Measurements from ENCODE around the gene PPFIA3. TPM values are rescaled to one million over a fixed set of nuclear protein-coding genes. Genes with fewer than 3 reads are reported as not detected.
A peak's percentile ranks its signal among the peaks of the same experiment; 100 is the strongest.

PPFIA3 gene
- total RNA-seq, 1 donor from 2014 or later: 3.3 TPM

DNA sequence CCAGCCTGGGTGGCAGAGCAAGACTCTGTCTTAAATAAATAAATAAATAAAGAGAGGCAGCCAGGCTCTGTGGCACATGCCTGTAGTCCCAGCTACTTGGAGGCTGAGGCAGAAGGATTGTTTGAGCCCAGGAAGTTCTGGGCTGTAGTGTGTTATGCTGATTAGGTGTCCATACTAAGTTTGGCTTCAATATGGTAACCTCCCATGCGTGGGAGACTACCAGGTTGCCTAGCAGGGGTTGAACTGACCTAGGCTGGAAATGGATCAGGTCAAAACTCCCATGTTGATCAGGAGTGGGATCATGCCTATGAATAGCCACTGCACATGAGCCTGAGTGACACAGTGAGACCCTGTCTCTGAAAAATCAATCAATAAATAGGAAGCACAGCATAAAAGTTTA is 38.1 kb upstream of the PPFIA3 start:
- no peak overlapping the region for H3K4me3 ChIP-seq (ENCODE audit: low read depth, low read length)
- DNase-seq (ENCODE audit: low read depth): no peak
- TF ChIP-seq, protein P1, sequence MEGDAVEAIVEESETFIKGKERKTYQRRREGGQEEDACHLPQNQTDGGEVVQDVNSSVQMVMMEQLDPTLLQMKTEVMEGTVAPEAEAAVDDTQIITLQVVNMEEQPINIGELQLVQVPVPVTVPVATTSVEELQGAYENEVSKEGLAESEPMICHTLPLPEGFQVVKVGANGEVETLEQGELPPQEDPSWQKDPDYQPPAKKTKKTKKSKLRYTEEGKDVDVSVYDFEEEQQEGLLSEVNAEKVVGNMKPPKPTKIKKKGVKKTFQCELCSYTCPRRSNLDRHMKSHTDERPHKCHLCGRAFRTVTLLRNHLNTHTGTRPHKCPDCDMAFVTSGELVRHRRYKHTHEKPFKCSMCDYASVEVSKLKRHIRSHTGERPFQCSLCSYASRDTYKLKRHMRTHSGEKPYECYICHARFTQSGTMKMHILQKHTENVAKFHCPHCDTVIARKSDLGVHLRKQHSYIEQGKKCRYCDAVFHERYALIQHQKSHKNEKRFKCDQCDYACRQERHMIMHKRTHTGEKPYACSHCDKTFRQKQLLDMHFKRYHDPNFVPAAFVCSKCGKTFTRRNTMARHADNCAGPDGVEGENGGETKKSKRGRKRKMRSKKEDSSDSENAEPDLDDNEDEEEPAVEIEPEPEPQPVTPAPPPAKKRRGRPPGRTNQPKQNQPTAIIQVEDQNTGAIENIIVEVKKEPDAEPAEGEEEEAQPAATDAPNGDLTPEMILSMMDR (conservative IDR thresholded peaks at IDR 0.05; ENCODE audit: low read depth, low read length): no peak

DNA sequence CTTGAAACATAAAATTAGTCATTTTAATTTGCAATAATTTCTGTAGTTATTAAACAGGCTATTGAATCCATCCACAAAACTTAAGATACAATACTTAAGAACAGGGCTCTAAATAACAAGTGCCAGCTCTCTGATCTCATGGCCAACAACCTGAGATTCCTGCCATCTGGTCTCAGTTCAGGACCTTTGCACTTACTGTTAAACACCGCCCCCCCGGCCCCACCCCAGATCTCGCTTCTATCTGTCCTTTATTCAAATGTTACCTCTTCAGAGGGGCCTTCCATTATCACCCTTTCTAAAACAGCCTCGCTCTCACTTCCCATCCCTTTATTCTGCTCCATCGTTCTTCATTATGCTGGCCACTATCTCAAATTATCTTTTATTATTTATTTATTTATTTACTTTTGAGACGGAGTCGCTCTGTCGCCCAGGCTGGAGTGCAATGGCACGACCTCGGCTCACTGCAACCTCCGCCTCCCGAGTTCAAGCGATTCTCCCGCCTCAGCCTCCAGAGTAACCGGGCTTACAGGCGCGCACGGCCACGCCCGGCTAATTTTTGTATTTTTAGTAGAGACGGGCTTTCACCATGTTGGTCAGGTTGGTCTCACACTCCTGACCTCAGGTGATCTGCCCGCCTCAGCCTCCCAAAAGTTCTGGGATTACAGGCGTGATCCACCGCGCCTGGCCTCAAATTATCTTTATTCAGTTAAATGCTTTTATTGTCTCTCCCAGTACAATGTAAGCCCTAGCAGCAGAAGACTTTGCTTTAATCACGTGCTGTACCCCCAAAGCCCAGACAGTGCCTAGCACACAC is 34.9 kb upstream of the PPFIA3 start:
- DNase-seq (ENCODE audit: low read depth): no peak
- TF ChIP-seq, protein P1 (conservative IDR thresholded peaks at IDR 0.05; ENCODE audit: low read depth, low read length): no peak
- peak overlapping the region; percentile 66 for H3K4me3 ChIP-seq (ENCODE audit: low read depth, low read length)

DNA sequence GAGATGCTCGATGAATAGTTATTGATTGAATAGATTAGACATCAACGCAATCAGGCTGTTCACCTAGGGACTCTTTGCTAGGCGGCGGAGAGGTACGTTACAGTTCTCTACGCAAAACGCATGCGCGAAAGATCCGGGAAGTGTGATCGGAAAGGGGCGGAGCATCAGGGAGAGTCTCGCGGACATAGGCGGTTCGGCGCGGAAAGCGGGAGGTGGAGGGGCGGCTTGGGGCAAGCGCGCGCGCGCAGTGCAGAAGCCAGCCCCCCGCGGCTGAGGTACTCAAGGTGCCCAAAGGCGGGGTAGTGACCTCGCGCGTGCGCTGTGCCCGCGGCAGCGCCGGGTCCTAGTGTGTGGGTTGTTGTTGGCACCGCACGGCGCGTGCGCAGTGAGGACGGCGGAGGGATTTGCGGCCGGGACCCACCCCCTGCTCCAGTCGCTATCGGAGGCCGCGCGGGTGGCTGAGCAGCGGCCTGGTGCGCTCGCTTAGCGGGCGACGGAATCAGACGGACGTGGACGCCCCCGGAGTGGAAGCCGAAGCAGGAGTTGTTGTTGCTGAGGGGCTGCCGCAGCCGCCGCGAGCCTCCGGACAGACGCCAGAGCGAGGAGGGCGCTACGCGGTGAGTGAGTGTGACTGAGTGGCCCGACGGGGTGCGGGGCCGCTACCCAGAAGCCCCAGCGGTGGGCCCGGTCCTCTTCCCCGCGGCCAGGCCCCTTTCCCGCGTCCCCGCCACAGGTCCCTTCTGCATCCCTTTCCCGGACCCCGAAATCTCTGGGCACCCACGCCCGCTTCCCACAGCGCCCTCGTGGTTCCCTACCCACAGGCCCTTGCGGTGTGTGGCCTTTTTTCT is 34.1 kb upstream of the PPFIA3 start, which contains the start of gene SNRNP70:
Gene SNRNP70 (plus strand): TSS at position 432 of the 848 bp plus-strand sequence. CDS start 964 bp downstream, outside the sequence.
- TF ChIP-seq, protein P1 (conservative IDR thresholded peaks at IDR 0.05; ENCODE audit: low read depth, low read length): no peak
- peak; percentile 88 for DNase-seq (ENCODE audit: low read depth)
- H3K4me3 ChIP-seq (ENCODE audit: low read depth, low read length): peak within 1 kb of the TSS; percentile 66

DNA sequence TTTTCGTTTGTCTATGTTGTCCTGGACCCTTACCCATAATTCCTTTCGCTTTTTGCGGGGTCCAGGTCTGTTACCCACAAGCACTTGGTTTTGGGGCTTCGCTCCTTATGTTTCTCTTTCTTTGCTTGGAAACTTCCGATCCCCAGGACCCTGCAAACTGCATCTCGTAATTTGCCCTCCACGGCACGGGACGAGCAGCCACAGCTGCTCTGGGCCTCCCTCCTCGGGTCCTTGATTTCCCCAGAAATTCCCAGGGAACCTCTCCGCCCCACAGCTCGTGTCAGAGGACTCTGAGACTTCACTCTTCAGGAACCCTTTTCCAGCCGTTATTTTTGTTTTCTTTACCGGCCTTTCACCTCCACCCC is 33.5 kb upstream of the PPFIA3 start:
- TF ChIP-seq, protein P1 (conservative IDR thresholded peaks at IDR 0.05; ENCODE audit: low read depth, low read length): no peak
- H3K4me3 ChIP-seq (ENCODE audit: low read depth, low read length): peak overlapping the region; percentile 66
- DNase-seq (ENCODE audit: low read depth): no peak

DNA sequence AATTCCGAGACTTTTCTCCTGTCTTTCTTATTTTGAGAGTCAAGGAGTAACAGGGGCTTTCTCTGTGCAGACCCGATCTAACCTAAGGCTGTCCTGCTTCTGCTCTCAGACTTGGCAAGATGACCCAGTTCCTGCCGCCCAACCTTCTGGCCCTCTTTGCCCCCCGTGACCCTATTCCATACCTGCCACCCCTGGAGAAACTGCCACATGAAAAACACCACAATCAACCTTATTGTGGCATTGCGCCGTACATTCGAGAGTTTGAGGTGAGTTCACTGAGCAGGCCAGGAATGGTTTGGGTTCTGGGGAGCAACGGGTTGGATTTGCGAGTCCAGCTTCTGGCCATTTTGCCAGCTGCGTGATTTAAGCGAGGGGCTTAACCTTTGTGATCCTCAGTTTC is 33.0 kb upstream of the PPFIA3 start:
- TF ChIP-seq, protein P1 (conservative IDR thresholded peaks at IDR 0.05; ENCODE audit: low read depth, low read length): no peak
- peak overlapping the region; percentile 66 for H3K4me3 ChIP-seq (ENCODE audit: low read depth, low read length)
- DNase-seq (ENCODE audit: low read depth): no peak

DNA sequence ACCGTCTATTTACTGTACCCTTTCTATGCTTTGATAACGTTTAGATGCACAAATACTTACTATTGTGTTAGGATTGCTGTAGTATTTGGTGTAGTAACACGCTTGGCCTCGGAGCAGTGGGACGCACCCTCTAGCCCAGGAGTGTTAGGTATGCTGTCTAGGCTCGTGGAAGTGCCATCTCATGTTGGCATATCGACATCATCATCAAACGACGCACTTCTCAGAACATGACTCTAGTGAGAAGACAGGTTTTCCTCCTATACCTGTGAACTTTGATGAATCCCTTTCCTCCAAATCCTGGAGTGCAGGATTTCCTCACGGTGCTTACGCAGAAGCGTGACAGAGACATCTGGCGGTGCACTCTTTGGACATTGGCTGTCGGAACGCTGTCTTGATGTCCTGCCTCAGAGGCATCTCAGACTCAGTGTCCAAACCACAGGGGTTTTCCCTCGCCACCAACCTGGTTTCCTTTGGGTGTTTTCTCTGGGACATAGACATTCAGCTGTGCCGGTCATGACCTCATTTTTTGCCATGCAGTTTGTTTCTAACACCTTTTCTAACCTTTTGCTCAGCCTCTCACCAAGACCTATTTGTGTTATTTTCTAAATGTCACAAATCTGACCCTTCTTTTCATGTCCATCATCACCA is 27.8 kb upstream of the PPFIA3 start:
- DNase-seq (ENCODE audit: low read depth): no peak
- H3K4me3 ChIP-seq (ENCODE audit: low read depth, low read length): no peak overlapping the region
- TF ChIP-seq, protein P1 (conservative IDR thresholded peaks at IDR 0.05; ENCODE audit: low read depth, low read length): no peak
